Measurements from ENCODE around the gene SLC5A2.

- TF ChIP-seq CTCF (IDR thresholded peaks at IDR 0.05; ENCODE audit: low read depth, low read length, poor library complexity, severe bottlenecking) = no peak
- TF ChIP-seq EZH2phosphoT487 (IDR thresholded peaks at IDR 0.05; ENCODE audit: borderline replicate concordance, low read length) = no peak
These were observed 6.3 kb downstream of the SLC5A2 start for GRCh38 chr16:31489298-31489564.
